Neuronal stem cell (in vitro differentiated cells): ENCODE results near the gene TCEAL1.

Source experiments
- DNase-seq: peaks from one replicate; pipeline ENCODE4 v3.0.0-alpha.2; 2013; ENCODE audit warnings: low spot score
- H2AFZ ChIP-seq: one replicate; pipeline ENCODE4 v1.6.1; 2013; ENCODE audit warnings: mild to moderate bottlenecking, low read length, inconsistent platforms
- H2AK5ac ChIP-seq: 2 replicates; pipeline ENCODE4 v1.6.1; 2013; ENCODE audit warnings: low read depth, mild to moderate bottlenecking, inconsistent platforms, low read length, moderate library complexity, mixed read lengths
- H2BK120ac ChIP-seq: 2 replicates; pipeline ENCODE4 v1.6.1; 2013; ENCODE audit warnings: low read depth, mild to moderate bottlenecking, inconsistent platforms, low read length, moderate library complexity, mixed read lengths
- H2BK12ac ChIP-seq: one replicate; pipeline ENCODE4 v1.6.1; 2013; ENCODE audit warnings: low read length, inconsistent platforms
- H2BK15ac ChIP-seq: 2 replicates; pipeline ENCODE4 v1.6.1; 2013; ENCODE audit warnings: mild to moderate bottlenecking, low read length, inconsistent platforms, mixed read lengths
- H2BK5ac ChIP-seq: one replicate; pipeline ENCODE4 v1.6.1; 2013; ENCODE audit warnings: inconsistent platforms, mild to moderate bottlenecking, low read length, moderate library complexity
- H3K14ac ChIP-seq: one replicate; pipeline ENCODE4 v1.6.1; 2013; ENCODE audit warnings: low read length, inconsistent platforms
- H3K18ac ChIP-seq: 2 replicates; pipeline ENCODE4 v1.6.1; 2013; ENCODE audit warnings: low read length, inconsistent platforms
- H3K23ac ChIP-seq: 2 replicates; pipeline ENCODE4 v1.6.1; 2013; ENCODE audit warnings: low read depth, mild to moderate bottlenecking, mixed read lengths, low read length, inconsistent platforms; ENCODE audit not compliant: poor library complexity
- H3K27ac ChIP-seq: replicated peaks from 3 replicates; pipeline ENCODE4 v1.5.1; 2013; ENCODE audit warnings: low read length, inconsistent platforms
- H3K27me3 ChIP-seq, 3 experiments: 2 replicates each; pipeline ENCODE4 v1.6.1; 2013; ENCODE audit warnings: low read length in 3 of 3, mild to moderate bottlenecking in 2 of 3, inconsistent platforms in 1 of 3, low read depth in 1 of 3, mixed read lengths in 1 of 3, moderate library complexity in 1 of 3; ENCODE audit not compliant: control insufficient read depth in 3 of 3, insufficient read depth in 3 of 3
- H3K36me3 ChIP-seq, 2 donors: replicated peaks in 1 of 2; 2 replicates each; pipeline ENCODE4 v1.6.1; 2013; ENCODE audit warnings: low read length in 2 of 2; ENCODE audit not compliant: control insufficient read depth in 2 of 2, insufficient read depth in 2 of 2
- H3K4ac ChIP-seq: 2 replicates; pipeline ENCODE4 v1.6.1; 2013; ENCODE audit warnings: inconsistent platforms, mild to moderate bottlenecking, low read length, moderate library complexity
- H3K4me1 ChIP-seq, 2 donors: 1 replicate in 1 of 2; 2 replicates in 1 of 2; pipeline ENCODE4 v1.6.1; 2013; ENCODE audit warnings: low read length in 2 of 2, low read depth in 1 of 2; ENCODE audit not compliant: control insufficient read depth in 2 of 2, insufficient read depth in 1 of 2
- H3K4me2 ChIP-seq: one replicate; pipeline ENCODE4 v1.6.1; 2013; ENCODE audit warnings: mild to moderate bottlenecking, low read length, inconsistent platforms; ENCODE audit not compliant: insufficient read depth, poor library complexity, severe bottlenecking
- H3K4me3 ChIP-seq, 2 donors: 2 replicates each; pipeline ENCODE4 v1.5.1; 2013; ENCODE audit warnings: low read length in 2 of 2, mild to moderate bottlenecking in 2 of 2, inconsistent platforms in 1 of 2, moderate library complexity in 1 of 2
- H3K79me1 ChIP-seq: one replicate; pipeline ENCODE4 v1.6.1; 2013; ENCODE audit warnings: low read depth, mild to moderate bottlenecking, inconsistent platforms, low read length, moderate library complexity
- H3K9ac ChIP-seq: one replicate; pipeline ENCODE4 v1.6.1; 2013; ENCODE audit warnings: mild to moderate bottlenecking, low read depth, low read length, inconsistent platforms; ENCODE audit not compliant: poor library complexity
- H3K9me3 ChIP-seq, 2 donors: replicated peaks in 1 of 2; 2 replicates each; pipeline versions ENCODE3 to v1.6.1; 2013; ENCODE audit warnings: low read length in 2 of 2, mild to moderate bottlenecking in 2 of 2, inconsistent platforms in 1 of 2, low read depth in 1 of 2, mixed read lengths in 1 of 2, moderate library complexity in 1 of 2; ENCODE audit not compliant: control insufficient read depth in 2 of 2, insufficient read depth in 1 of 2
- H4K8ac ChIP-seq: one replicate; pipeline ENCODE4 v1.6.1; 2013; ENCODE audit warnings: low read depth, mild to moderate bottlenecking, inconsistent platforms, low read length, moderate library complexity
- H4K91ac ChIP-seq: one replicate; pipeline ENCODE4 v1.6.1; 2013; ENCODE audit warnings: low read length, low read depth, mild to moderate bottlenecking, inconsistent platforms; ENCODE audit not compliant: poor library complexity
- WGBS, 2 donors: extraction: QIAGEN DNeasy Blood & Tissue Kit; methylation state at CpG; one replicate each; pipeline ENCODE4 v1.1.7; 2013; ENCODE audit warnings: missing lambda C conversion rate in 2 of 2, mixed read lengths in 1 of 2; ENCODE audit not compliant: insufficient read length in 2 of 2, insufficient replicate concordance in 1 of 2; ENCODE audit errors: extremely low coverage in 2 of 2; 5-methylcytosine and 5-hydroxymethylcytosine counted together

The TCEAL1 gene

DNA sequence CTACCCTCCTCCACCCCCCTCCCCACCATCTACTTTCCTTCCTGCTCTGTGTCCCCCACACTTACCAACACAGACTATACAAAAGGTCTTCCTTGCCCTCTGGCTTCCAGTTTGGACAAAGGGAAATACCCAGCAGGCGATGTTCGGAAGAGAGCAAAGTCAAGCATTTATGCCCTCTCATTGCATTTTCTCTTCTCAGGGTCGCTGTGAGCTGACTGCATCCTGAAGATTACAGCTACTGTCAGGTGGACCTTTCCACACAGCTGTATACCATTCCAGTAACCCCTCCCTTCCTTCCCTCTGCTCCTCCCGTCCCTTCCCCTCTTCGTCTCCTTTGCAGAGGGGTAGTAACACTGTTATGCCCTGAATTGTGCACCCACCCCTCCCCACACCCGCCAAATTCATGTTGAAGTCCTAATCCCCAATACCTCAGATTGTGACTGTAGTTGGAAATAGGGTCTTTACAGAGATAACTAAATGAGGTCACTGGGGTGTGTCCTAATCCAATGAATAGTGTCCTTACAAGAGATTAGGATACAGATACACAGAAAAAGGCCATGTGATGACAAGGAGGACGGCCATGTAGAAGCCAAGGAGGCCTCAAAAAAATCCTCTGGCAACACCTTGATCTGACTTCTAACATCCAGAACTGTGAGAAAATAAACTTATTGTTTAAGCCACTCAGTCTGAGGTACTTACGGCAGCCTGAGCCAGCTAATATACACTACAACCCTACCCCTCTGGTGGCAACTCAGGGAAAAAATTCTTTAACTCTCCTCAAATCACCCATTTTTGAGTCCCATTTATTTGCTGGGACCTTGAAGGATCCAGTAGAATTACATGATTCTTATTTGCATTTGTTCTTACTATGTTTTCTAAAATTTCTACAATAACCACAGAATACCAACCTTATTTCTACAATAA, 46.0 kb downstream of the TCEAL1 start:
- DNase-seq = no peak
- Histone ChIP-seq H2AFZ (no peak overlapping the region), H3K79me1 (no peaks in the 10 kb centered on the region), H2AK5ac (no peak overlapping the region), H3K9ac (no peak overlapping the region), H3K4me2 (no peak overlapping the region), H3K4me3 (no peak overlapping the region), H3K23ac (no peak overlapping the region), H3K27ac (peak overlapping the region; percentile 35), H2BK15ac (no peak overlapping the region), H3K27me3 (no peaks in the 10 kb centered on the region), H3K36me3 (peaks cover 5 to 49% of the 10 kb centered on the region in 2 donors), H3K18ac (no peak overlapping the region), H2BK5ac (no peak overlapping the region), H4K91ac (no peak overlapping the region), H3K9me3 (no peaks in the 10 kb centered on the region), H3K4me1 (peaks cover 0 to 2% of the 10 kb centered on the region in 2 donors), H2BK120ac (no peak overlapping the region), H2BK12ac (no peak overlapping the region), H3K4ac (no peak overlapping the region), H3K14ac (no peak overlapping the region), H4K8ac (no peak overlapping the region)
- no CpG with 5 or more reads among the region's 8 CpGs for WGBS, 2 donors

DNA sequence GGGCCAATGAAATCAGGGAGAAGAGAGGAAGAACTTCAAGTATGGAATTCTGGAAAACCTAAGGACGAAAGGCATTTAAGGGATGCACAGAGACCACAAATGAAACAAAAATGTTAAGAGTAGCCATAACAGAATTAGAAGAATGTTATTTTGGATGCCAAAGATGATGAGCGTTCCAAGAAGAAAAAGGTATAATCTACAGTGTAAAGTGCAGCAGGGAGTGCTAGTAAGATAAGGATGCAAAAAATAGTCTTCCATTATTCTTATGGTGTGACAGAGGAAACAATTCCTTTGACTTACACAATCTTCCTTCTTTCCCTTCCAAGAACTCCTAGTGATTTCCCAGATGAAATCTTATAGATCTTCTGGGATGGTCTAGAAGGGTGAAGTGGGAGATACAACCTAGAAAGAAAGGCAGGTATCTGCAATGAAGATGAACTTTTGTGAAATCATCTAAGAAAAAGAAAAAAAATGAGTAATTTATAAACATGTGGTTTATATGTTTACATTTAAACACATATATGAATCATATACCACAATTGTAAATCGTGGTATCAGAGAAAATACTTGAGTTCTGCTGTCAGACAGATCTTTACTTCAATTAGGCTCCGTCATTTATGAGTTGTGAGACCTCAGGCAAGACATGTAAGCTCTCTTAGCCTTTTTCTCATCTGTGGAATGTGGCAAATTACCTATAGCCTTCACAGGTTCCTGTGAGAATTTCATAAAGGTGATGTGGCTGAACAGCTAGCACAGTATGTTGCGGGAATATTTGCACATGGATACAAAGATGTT, 49.6 kb downstream of the TCEAL1 start:
- H3K9me3 ChIP-seq = no peaks in the 10 kb centered on the region
- H2AFZ ChIP-seq = no peak overlapping the region
- no peaks in the 10 kb centered on the region for H3K79me1 ChIP-seq
- no peak overlapping the region for H3K4me2 ChIP-seq
- H2BK120ac ChIP-seq = no peak overlapping the region
- no peak overlapping the region for H3K27ac ChIP-seq
- H4K8ac ChIP-seq = no peak overlapping the region
- H3K4ac ChIP-seq = no peak overlapping the region
- no peak overlapping the region for H3K9ac ChIP-seq
- H4K91ac ChIP-seq = no peak overlapping the region
- H3K36me3 ChIP-seq = peaks cover 13 to 85% of the 10 kb centered on the region in 2 donors
- WGBS, 2 donors = no CpG with 5 or more reads among the region's 5 CpGs
- H2BK15ac ChIP-seq = no peak overlapping the region
- no peak overlapping the region for H2AK5ac ChIP-seq
- no peaks in the 10 kb centered on the region for H3K27me3 ChIP-seq
- H3K14ac ChIP-seq = no peak overlapping the region
- peaks cover 0 to 2% of the 10 kb centered on the region in 2 donors for H3K4me1 ChIP-seq
- no peak overlapping the region for H3K18ac ChIP-seq
- H3K4me3 ChIP-seq = no peak overlapping the region
- no peak overlapping the region for H2BK5ac ChIP-seq
- H2BK12ac ChIP-seq = no peak overlapping the region
- no peak overlapping the region for H3K23ac ChIP-seq
- DNase-seq = no peak
